ENCODE results near the gene RBM17. TPM values are rescaled to one million over a fixed set of nuclear protein-coding genes. Genes with fewer than 3 reads are reported as not detected.

Gene RBM17
- total RNA-seq, 2 donors from 2014 or later = 48.5 to 65.0 TPM

GRCh38 chr10:6056411-6057135, 32.3 kb upstream of the RBM17 start:
- Histone ChIP-seq H3K27me3 (replicated peaks; ENCODE audit: insufficient read depth) (no peaks in the 10 kb centered on the region), H3K36me3 (no peaks in the 10 kb centered on the region), H3K27ac (no peak overlapping the region), H3K9me3 (no peaks in the 10 kb centered on the region), H3K4me3 (no peak overlapping the region), H3K4me1 (ENCODE audit: control insufficient read depth in 1 of 2, low read depth in 2 of 2) (no peaks in the 10 kb centered on the region)
- no peak for TF ChIP-seq CTCF (IDR thresholded peaks at IDR 0.05)
- no peak for DNase-seq (ENCODE audit: low spot score)
- ATAC-seq (ENCODE audit: insufficient number of reproducible peaks, low FRiP score, low read depth) = no peak

GRCh38 chr10:6058682-6059475, 30.0 kb upstream of the RBM17 start:
- ATAC-seq (ENCODE audit: insufficient number of reproducible peaks, low FRiP score, low read depth) = no peak

GRCh38 chr10:6059506-6059905, 29.3 kb upstream of the RBM17 start:
- Histone ChIP-seq H3K27me3 (replicated peaks; ENCODE audit: insufficient read depth) (no peaks in the 10 kb centered on the region), H3K36me3 (no peaks in the 10 kb centered on the region), H3K27ac (no peak overlapping the region), H3K4me3 (no peak overlapping the region), H3K9me3 (no peaks in the 10 kb centered on the region), H3K4me1 (ENCODE audit: control insufficient read depth in 1 of 2, low read depth in 2 of 2) (no peaks in the 10 kb centered on the region)
- ATAC-seq (ENCODE audit: insufficient number of reproducible peaks, low FRiP score, low read depth) = no peak
- TF ChIP-seq CTCF (IDR thresholded peaks at IDR 0.05) = no peak
- DNase-seq (ENCODE audit: low spot score) = no peak

More at GRCh38 chr10:6058682-6059475, 30.0 kb upstream of the RBM17 start:
- TF ChIP-seq CTCF (IDR thresholded peaks at IDR 0.05) = no peak
- H3K27ac ChIP-seq = no peak overlapping the region
- no peaks in the 10 kb centered on the region for H3K4me1 ChIP-seq (ENCODE audit: control insufficient read depth in 1 of 2, low read depth in 2 of 2)
- H3K4me3 ChIP-seq = no peak overlapping the region
- no peaks in the 10 kb centered on the region for H3K27me3 ChIP-seq (replicated peaks; ENCODE audit: insufficient read depth)
- no peaks in the 10 kb centered on the region for H3K36me3 ChIP-seq
- no peaks in the 10 kb centered on the region for H3K9me3 ChIP-seq
- DNase-seq (ENCODE audit: low spot score) = no peak

- DNase-seq (ENCODE audit: low spot score) (no peak), ATAC-seq (ENCODE audit: insufficient number of reproducible peaks, low FRiP score, low read depth) (no peak)
- Histone ChIP-seq H3K4me3 (no peak overlapping the region), H3K27ac (no peak overlapping the region), H3K27me3 (replicated peaks; ENCODE audit: insufficient read depth) (no peaks in the 10 kb centered on the region), H3K36me3 (no peaks in the 10 kb centered on the region), H3K4me1 (ENCODE audit: control insufficient read depth in 1 of 2, low read depth in 2 of 2) (no peaks in the 10 kb centered on the region), H3K9me3 (no peaks in the 10 kb centered on the region)
- TF ChIP-seq CTCF (IDR thresholded peaks at IDR 0.05) = no peak
Observed at GRCh38 chr10:6061056-6061455, 27.8 kb upstream of the RBM17 start.

GRCh38 chr10:6062101-6062771, 26.6 kb upstream of the RBM17 start, which contains the start of gene IL2RA:
Gene IL2RA, minus strand, starts transcription at chr10:6062367. Its CDS starts 216 bp downstream, at chr10:6062151.
- H3K27ac ChIP-seq = no peak within 1 kb of the TSS
- no peaks in the 10 kb centered on the region for H3K4me1 ChIP-seq (ENCODE audit: control insufficient read depth in 1 of 2, low read depth in 2 of 2)
- ATAC-seq (ENCODE audit: insufficient number of reproducible peaks, low FRiP score, low read depth) (no peak), DNase-seq (ENCODE audit: low spot score) (no peak)
- TF ChIP-seq CTCF (IDR thresholded peaks at IDR 0.05) = no peak
- H3K4me3 ChIP-seq = peak within 1 kb of the TSS; percentile 53
- no peaks in the 10 kb centered on the region for H3K9me3 ChIP-seq
- no peaks in the 10 kb centered on the region for H3K36me3 ChIP-seq
- H3K27me3 ChIP-seq (replicated peaks; ENCODE audit: insufficient read depth) = no peaks in the 10 kb centered on the region

All from thoracic aorta (tissue), 2 donors.